Parathyroid adenoma (tissue), 2 donors: ENCODE data around the gene FGF13.

ENCODE experiments used
- H2AFZ ChIP-seq: fragments of 300-600 bp; sonication (generic); one replicate; pipeline ENCODE4 v1.7.0; 2017; ENCODE audit warnings: antibody characterized with exemption, mild to moderate bottlenecking
- H3K27ac ChIP-seq: fragments of 300-600 bp; sonication (generic); one replicate; pipeline ENCODE4 v1.7.0; 2017
- H3K27me3 ChIP-seq: fragments of 300-600 bp; sonication (generic); one replicate; pipeline ENCODE4 v1.7.0; 2017; ENCODE audit warnings: low read length; ENCODE audit not compliant: control insufficient read depth, insufficient read depth
- H3K36me3 ChIP-seq: fragments of 300-600 bp; sonication (generic); one replicate; pipeline ENCODE4 v1.7.0; 2017; ENCODE audit warnings: low read length; ENCODE audit not compliant: control insufficient read depth, insufficient read depth
- H3K4me1 ChIP-seq: fragments of 300-600 bp; sonication (generic); one replicate; pipeline ENCODE4 v1.7.0; 2017; ENCODE audit warnings: control low read depth
- H3K4me2 ChIP-seq: fragments of 300-600 bp; sonication (generic); one replicate; pipeline ENCODE4 v1.7.0; 2017; ENCODE audit warnings: low read length
- H3K4me3 ChIP-seq: fragments of 300-600 bp; sonication (generic); one replicate; pipeline ENCODE4 v1.7.0; 2017; ENCODE audit warnings: low read depth, low read length
- H3K79me2 ChIP-seq: fragments of 300-600 bp; sonication (generic); one replicate; pipeline ENCODE4 v1.7.0; 2017; ENCODE audit warnings: control low read depth
- H3K9ac ChIP-seq: fragments of 300-600 bp; sonication (generic); one replicate; pipeline ENCODE4 v1.7.0; 2017; ENCODE audit warnings: mild to moderate bottlenecking
- H3K9me3 ChIP-seq: fragments of 300-600 bp; sonication (generic); one replicate; pipeline ENCODE4 v1.7.0; 2017; ENCODE audit warnings: low read length; ENCODE audit not compliant: control insufficient read depth
- TF ChIP-seq, protein P1 (sequence below): fragments of 300-600 bp; sonication (generic); IDR thresholded peaks from one replicate; pipeline ENCODE4 v1.7.0; 2017; ENCODE audit warnings: antibody characterized with exemption, mild to moderate bottlenecking
- donor health status: primary hyperparathyroidism.

The FGF13 gene

DNA sequence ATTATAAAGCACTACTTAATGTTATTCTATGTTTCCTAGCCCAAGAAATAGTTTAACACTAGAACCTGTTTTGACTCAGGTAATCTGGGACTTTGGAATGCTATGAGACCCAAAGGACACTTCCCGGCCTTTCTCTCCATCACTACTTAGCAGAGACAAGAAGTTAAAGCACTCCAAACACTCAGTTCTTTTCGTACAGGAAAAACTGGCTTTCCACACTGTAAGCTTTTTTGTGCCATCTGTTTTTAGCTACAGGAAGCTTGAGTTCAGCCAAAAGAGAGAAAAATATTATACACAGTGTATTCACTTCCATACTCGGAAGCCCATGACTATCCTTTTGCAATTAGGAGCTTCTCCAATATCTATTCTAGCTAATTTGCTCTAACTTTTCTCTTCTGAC lies 7.9 kb upstream of the FGF13 start:
- Histone ChIP-seq H2AFZ (no peak overlapping the region), H3K4me3 (no peak overlapping the region), H3K4me2 (no peak overlapping the region), H3K9me3 (no peaks in the 10 kb centered on the region), H3K27me3 (no peaks in the 10 kb centered on the region), H3K36me3 (no peaks in the 10 kb centered on the region), H3K4me1 (no peaks in the 10 kb centered on the region), H3K27ac (no peak overlapping the region), H3K79me2 (no peaks in the 10 kb centered on the region), H3K9ac (no peak overlapping the region)
- TF ChIP-seq, protein P1, sequence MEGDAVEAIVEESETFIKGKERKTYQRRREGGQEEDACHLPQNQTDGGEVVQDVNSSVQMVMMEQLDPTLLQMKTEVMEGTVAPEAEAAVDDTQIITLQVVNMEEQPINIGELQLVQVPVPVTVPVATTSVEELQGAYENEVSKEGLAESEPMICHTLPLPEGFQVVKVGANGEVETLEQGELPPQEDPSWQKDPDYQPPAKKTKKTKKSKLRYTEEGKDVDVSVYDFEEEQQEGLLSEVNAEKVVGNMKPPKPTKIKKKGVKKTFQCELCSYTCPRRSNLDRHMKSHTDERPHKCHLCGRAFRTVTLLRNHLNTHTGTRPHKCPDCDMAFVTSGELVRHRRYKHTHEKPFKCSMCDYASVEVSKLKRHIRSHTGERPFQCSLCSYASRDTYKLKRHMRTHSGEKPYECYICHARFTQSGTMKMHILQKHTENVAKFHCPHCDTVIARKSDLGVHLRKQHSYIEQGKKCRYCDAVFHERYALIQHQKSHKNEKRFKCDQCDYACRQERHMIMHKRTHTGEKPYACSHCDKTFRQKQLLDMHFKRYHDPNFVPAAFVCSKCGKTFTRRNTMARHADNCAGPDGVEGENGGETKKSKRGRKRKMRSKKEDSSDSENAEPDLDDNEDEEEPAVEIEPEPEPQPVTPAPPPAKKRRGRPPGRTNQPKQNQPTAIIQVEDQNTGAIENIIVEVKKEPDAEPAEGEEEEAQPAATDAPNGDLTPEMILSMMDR: no peak

DNA sequence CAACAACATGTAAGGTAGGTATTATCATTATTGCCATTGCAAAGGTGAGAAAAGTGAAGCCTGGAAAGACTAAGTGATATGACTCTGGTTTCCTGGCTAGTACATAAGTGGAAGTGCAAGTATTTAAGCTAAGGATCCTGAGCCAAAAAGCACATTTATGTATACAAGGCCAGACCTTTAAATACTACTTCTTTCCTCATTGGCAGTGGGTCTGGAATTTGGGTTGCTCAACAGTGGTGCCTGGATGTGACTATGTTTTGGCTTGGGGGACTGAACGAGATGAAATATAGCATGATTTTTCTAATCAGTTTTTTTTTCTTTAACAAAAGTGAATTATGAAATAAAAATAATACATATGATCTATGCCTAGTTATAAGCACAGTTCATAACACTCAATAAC lies 7.4 kb upstream of the FGF13 start:
- TF ChIP-seq, protein P1: no peak
- H3K27ac ChIP-seq: no peak overlapping the region
- H3K36me3 ChIP-seq: no peaks in the 10 kb centered on the region
- no peak overlapping the region for H3K4me2 ChIP-seq
- no peak overlapping the region for H3K9ac ChIP-seq
- no peak overlapping the region for H3K4me3 ChIP-seq
- H3K9me3 ChIP-seq: no peaks in the 10 kb centered on the region
- no peak overlapping the region for H2AFZ ChIP-seq
- no peaks in the 10 kb centered on the region for H3K79me2 ChIP-seq
- H3K27me3 ChIP-seq: no peaks in the 10 kb centered on the region
- H3K4me1 ChIP-seq: no peaks in the 10 kb centered on the region

DNA sequence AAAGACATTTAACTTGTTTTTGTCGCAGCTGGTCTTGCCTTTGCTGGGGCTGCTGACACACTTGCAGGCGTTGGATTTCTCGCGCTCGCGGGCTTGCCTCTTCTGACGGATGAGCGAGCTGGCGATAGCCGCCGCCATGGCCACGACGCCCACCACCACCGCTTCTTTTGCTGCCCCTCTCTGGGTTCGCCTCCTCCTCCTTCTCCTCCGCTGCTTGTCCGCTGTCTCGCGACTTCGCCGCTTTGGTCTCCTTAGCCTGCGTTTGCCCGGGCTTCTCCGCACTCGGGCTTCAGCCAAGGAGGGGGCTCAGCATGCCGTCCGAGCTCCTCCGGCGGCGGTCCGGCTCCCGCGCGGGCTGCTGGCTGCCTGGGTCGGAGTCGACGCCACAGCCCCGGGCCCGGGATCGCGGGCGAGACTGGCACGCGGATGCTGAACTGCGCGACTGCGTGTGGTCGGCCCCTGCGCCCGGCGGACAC lies 613 bp downstream of the FGF13 start:
- no peak overlapping the region for H3K9ac ChIP-seq
- no peak overlapping the region for H3K27ac ChIP-seq
- peak overlapping the region; percentile 66 for H3K4me2 ChIP-seq

DNA sequence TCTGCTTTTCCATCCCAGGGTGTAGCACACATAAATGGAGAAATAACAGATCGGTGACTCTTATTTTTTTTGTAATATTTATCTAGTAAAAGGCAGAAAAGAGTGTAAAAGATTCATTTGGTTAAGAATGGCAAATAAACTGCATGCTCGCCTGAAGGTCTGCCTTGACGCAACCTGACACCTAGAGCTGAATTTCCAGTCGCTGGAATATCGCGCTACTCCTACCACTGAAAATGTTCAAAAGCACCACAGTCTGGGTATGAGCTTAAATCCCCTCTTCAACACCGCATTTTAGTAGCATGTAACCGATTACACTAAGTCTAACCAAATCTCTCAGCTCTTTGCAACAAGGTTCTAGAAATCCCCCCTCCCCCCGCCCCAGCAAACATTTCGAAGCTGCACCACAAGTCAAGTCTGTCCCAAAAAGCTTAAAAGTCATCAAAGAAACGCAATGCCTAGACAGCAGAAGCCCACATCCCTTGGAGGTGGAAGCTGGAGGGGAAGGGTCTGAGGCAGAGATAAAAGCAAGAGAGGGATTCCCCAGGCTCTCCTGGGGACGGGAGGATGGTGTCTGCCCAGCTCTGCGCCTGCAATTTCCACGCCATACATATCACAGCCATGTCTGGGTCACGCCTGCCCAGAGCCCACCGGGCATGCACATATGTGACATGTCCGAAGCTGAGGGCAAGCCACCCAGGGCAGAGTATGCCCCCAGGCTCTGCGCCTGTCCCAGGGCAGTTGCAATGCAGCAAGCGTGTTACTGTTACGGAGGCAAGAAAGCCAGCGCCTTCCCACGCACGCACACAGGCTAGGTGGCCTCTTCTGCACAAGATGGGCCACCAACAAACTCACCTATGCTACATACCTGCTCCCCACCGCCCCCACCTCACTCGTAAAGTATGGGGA lies 1.4 kb downstream of the FGF13 start:
- H3K79me2 ChIP-seq: no peaks in the 10 kb centered on the region
- H2AFZ ChIP-seq: no peak overlapping the region
- no peaks in the 10 kb centered on the region for H3K36me3 ChIP-seq
- H3K9me3 ChIP-seq: no peaks in the 10 kb centered on the region
- H3K4me3 ChIP-seq: peak overlapping the region; percentile 52
- no peak overlapping the region for H3K9ac ChIP-seq
- peak overlapping the region; percentile 66 for H3K4me2 ChIP-seq
- H3K27ac ChIP-seq: no peak overlapping the region
- no peaks in the 10 kb centered on the region for H3K27me3 ChIP-seq
- TF ChIP-seq, protein P1: no peak
- H3K4me1 ChIP-seq: no peaks in the 10 kb centered on the region

More for the DNA sequence above, 613 bp downstream of the FGF13 start:
- Histone ChIP-seq H3K4me3 (peak overlapping the region; percentile 52), H2AFZ (no peak overlapping the region), H3K4me1 (no peaks in the 10 kb centered on the region), H3K9me3 (no peaks in the 10 kb centered on the region), H3K27me3 (no peaks in the 10 kb centered on the region), H3K36me3 (no peaks in the 10 kb centered on the region), H3K79me2 (no peaks in the 10 kb centered on the region)
- TF ChIP-seq, protein P1: no peak

DNA sequence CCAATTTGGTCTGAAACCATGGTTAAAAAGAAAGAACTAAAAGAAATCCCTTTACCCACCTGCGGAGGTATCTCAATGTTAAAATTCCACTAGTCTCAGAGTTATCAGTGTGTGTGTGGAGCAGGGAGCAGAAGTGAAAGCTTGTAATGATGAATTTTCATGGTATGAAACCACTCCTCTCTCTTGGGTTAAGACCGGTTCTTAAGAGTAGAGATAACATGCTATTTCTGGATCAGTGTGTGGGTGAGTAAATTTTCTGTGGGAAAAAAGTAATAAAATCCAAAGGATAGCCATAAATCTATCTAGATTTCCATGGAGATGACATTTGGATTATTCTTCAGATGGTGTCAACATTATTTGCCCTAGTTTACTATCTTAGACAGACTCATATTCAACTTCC lies 3.2 kb downstream of the FGF13 start:
- TF ChIP-seq, protein P1: no peak
- H3K27ac ChIP-seq: no peak overlapping the region
- H3K9me3 ChIP-seq: no peaks in the 10 kb centered on the region
- H3K79me2 ChIP-seq: no peaks in the 10 kb centered on the region
- no peak overlapping the region for H2AFZ ChIP-seq
- no peak overlapping the region for H3K9ac ChIP-seq
- H3K4me1 ChIP-seq: no peaks in the 10 kb centered on the region
- no peak overlapping the region for H3K4me2 ChIP-seq
- no peaks in the 10 kb centered on the region for H3K27me3 ChIP-seq
- H3K4me3 ChIP-seq: no peak overlapping the region
- no peaks in the 10 kb centered on the region for H3K36me3 ChIP-seq
